Measurements from ENCODE around the gene SPCS2.

- TF ChIP-seq CTCF (IDR thresholded peaks at IDR 0.05) = no peak
- TF ChIP-seq POLR2A (IDR thresholded peaks at IDR 0.05) = no peak
These were observed 29.0 kb downstream of the SPCS2 start for GRCh38 chr11:74978041-74978440.
